Measurements from ENCODE around the gene LEFTY2.
"Not testable (repeated sequence)": the region's sequence is repeated elsewhere in the genome, so short reads cannot be mapped to it uniquely, and the experiment has no call there.

LEFTY2 gene, protein sequence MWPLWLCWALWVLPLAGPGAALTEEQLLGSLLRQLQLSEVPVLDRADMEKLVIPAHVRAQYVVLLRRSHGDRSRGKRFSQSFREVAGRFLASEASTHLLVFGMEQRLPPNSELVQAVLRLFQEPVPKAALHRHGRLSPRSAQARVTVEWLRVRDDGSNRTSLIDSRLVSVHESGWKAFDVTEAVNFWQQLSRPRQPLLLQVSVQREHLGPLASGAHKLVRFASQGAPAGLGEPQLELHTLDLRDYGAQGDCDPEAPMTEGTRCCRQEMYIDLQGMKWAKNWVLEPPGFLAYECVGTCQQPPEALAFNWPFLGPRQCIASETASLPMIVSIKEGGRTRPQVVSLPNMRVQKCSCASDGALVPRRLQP

DNA sequence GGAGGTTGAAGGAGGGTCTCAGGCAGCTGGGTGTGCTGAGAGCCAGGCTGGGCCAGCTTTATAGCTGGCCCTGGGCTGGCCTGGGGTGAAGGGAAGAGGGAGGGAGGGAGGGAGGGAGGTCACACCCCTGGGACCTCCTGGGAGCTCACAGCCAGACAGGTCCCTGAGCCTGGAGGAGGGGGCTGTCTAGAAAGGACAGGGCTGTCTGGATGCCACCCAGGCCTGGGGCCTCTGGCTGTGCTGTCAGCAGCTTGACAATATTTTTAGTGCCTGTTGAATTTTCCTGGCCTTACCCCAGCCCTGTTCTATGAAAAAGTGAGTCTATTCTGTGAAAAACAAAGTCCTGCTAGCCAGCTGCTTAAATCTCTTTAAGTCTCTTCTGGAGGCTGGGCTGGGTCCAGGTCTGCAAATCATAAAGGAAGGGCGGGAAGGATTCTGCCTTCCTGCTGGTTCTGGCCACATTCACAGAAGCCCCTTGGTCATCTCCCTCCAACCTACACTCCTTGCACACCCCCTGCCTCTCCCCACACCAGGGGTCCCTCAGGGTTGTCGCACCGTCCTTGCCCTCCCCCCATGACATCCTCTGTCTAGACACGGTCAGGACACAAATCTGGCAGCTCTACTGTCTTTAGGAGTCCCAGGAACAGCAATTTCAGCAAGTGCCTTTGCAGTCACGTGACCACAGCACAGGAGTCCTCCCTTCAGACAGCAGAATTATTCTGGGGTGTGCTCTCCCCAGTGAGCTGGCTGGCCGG lies at the start of gene LEFTY2:
LEFTY2 (minus strand) TSS at position 34 of the 755 bp plus-strand sequence. CDS start 80 bp downstream, outside the sequence.
- no peak for DNase-seq

DNA sequence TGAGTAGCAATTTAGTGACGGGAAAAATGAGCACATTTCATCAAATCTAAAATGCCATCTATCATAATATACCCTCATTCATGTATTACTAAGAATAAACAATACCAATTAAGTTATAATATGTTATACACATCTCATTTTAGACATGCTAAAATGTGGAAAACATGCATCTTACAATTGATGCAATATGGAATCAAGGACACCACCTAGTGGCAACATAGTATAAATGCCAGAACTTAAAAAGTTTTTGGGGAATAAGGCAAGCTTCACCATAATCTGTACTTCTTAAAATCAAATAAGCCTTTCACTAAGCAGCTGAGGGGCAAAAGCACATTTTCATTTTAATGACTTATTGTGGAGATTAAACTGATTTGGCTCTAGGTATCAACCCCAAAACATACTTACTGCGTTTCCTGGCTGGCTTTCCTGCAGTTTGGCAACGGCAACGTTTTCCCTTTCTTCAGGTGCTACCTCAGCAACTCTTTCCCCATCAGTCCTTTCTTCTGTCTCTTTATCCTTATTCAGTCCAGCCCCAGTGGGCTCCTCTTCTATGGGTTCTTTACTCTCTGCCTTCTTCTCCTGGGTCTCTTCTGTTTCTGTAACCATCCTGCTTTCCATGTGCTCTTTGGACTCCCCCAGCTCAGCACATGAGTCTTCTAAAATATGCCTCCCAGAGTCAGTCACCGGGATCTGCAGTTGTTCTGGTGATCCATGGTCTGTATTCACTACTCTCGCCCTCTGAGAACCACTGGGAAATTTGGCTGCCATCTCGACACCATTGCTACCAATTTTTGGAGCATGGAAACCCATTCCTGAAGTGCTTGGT lies 46.7 kb upstream of the LEFTY2 start:
- peak in 1 of 2 experiments; percentile 37 for DNase-seq

GRCh38 chr1:225981714-225982113 lies 40.7 kb upstream of the LEFTY2 start:
- DNase-seq, result no peak

- DNase-seq, result no peak
Observed at GRCh38 chr1:225980005-225980836, 39.2 kb upstream of the LEFTY2 start.

DNA sequence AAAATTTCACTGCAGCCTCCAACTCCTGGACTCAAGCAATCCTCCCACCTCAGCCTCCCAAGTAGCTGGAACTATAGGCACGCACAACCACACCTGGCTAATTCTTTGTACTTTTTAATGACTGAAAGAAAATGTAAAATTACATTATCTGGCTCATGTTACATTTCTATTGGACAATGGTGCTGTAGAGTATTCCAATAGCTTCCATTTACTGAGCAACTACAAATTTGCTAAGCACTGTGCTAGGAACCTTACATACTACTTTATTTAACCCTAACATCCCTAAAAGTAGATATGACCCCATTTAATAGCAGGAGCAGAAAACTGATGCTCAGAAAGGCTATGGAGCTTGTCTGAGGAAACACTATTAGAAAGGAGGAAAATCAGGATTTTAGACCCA lies 38.4 kb upstream of the LEFTY2 start:
- DNase-seq, result no peak

GRCh38 chr1:225977937-225978748 lies 37.1 kb upstream of the LEFTY2 start:
- DNase-seq, result peak in 1 of 2 experiments; percentile 31

DNA sequence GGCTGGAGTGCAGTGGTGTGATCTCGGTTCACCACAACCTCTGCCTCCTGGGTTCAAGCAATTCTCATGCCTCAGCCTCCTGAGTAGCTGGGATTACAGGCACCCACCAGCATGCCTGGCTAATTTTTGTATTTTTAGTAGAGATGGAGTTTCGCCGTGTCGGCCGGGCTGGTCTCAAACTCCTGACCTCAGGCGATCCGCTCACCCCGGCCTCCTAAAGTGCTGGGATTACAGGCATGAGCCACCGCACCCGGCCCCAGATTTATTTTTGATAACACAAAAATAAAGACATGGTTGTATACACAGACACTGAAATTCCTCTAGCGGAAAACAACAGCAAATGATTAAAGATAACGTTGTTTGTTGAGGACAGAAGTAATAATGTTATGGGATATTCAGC lies 34.1 kb upstream of the LEFTY2 start:
- not testable (repeated sequence) for DNase-seq

- DNase-seq, result no peak
Observed at GRCh38 chr1:225974454-225974853, 33.4 kb upstream of the LEFTY2 start.

DNA sequence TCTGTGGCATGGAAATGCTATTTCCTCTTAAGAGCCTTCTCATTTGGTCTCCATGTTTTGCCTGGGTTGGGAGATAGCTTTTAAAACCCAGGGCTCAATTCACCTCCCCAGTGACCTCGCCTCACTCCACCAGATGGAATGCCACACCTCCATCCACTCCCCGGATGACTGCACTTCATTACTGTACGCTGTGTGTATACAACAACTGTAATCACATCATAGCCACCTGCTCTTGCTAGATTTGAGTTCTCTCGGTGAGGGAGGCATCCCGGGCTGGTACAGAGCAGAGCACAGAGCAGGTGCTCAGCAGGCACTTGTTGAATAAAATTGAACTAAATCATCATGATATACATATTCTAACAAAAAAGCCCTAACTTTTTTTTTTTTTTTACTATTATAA lies 32.1 kb upstream of the LEFTY2 start:
- peak; percentile 64 to 84 for DNase-seq

- no peak for DNase-seq
Observed at GRCh38 chr1:225972344-225973152, 31.5 kb upstream of the LEFTY2 start.

DNA sequence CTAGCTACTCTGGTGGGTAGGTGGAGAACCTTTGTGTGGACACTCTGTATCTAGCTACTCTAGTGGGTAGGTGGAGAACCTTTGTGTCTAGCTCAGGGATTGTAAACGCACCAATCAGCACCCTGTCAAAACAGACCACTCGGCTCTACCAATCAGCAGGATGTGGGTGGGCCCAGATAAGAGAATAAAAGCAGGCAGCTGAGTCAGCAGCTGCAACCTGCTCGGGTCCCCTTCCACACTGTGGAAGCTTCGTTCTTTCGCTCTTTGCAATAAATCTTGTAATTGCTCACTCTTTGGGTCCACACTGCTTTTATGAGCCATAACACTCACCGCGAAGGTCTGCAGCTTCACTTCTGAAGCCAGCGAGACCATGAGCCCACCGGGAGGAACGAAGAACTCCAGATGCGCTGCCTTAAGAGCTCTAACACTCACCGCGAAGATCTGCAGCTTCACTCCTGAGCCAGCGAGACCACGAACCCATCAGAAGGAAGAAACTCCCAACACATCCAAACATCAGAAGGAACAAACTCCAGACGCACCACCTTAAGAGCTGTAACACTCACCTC lies 29.7 kb upstream of the LEFTY2 start:
- DNase-seq, result not testable (repeated sequence)

DNA sequence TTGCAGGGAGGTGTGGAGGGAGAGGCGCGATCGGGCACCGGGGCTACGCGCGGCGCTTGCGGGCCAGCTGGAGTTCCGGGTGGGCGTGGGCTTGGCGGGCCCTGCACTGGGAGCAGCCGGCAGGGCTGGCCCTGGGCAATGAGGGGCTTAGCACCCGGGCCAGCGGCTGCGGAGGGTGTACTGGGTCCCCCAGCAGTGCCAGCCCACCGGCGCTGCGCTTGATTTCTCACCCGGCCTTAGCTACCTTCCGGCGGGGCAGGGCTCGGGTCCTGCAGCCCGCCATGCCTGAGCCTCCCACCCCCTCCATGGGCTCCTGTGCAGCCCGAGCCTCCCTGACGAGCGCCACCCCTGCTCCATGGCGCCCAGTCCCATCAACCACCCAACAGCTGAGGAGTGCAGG lies 28.7 kb upstream of the LEFTY2 start:
- DNase-seq, result not testable (repeated sequence)

GRCh38 chr1:225965231-225965630 lies 24.2 kb upstream of the LEFTY2 start:
- DNase-seq, result no peak

DNA sequence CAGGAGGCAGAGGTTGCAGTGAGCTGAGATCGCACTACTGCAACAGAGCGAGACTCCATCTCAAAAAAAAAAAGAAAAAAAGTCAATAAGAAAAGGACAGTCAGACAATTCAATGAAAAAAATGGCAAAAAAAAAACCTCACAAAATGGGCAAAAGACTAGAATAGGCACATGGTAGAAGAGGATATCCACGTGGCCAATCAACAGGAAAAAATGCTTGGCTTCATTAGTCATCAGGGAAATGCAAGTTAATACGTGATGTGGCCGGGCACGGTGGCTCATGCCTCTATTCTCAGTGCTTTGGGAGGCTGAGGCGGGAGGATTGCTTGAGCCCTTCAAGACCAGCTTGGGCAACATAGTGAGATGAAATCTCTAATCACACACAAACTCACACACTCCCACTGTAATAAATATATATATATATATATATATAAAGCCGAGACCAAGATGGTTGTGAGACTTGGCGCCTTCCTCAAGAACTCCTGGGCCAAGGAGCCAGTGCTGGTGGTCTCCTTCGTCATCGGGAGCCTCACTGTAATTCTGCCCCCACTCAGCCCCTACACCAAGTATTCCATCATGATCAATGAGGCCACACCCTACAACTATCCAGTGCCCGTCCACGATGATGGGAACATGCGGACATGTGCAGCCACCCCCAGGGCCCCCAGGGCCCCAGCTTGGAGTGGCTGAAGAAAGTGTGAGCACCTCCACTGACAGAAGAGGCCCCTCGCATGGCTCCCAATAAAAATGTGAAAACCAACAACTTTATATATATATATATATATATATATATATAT lies 22.9 kb upstream of the LEFTY2 start:
- no peak for DNase-seq

- peak; percentile 6 to 17 for DNase-seq
Observed at GRCh38 chr1:225962440-225962975, 21.5 kb upstream of the LEFTY2 start.

DNA sequence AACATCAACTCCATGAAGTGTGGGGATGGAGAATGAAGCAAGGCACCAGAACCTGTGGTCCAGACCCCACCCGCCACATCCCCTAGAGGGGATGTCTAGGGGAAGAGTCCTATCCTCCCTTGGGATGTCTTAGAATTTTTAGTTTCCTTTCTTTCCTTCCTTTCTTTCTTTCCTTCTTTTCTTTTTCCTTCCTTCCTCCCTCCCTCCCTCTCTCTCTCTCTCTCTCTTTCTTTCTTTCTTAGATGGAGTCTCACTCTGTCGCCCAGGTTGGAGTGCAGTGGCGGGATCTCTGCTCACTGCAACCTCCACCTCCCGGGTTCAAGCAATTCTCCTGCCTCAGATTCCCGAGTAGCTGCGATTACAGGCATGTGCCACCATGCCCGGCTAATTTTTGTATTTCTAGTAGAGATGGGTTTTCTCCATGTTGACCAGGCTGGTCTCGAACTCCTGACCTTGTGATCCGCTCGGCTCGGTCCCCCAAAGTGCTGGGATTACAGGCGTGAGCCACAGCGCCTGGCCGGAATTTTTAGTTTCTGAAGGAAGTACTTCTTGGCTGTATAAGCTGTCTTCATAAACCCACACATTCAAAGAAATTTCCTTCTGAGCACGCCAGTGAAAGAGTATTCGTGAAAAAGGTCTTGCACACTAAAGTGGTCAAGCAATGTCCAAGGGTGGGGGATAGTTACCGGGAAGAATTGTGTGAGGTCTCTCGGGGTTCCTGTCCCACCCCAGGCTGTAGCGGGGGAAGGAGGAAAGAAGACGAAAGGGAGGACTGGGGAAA lies 20.8 kb upstream of the LEFTY2 start:
- DNase-seq, result no peak

- no peak for DNase-seq
Observed at GRCh38 chr1:225958041-225958440, 17.0 kb upstream of the LEFTY2 start.

GRCh38 chr1:225954753-225955152 lies 13.7 kb upstream of the LEFTY2 start:
- DNase-seq, result no peak

Data from NCI-H524 (cell line).